HG03175 (cell line): ENCODE measurements around the gene MTFMT.

ENCODE experiments used
- ATAC-seq: cut with Tn5 transposase; IDR thresholded peaks from one replicate; pipeline ENCODE4 v1.9.1; 2021; ENCODE audit warnings: mild to moderate bottlenecking, moderate library complexity; ENCODE audit not compliant: unreplicated experiment

Gene MTFMT

GRCh38 chr15:64989416-64990167 lies 39.8 kb downstream of the MTFMT start, which contains the start of gene SPG21:
Gene SPG21, minus strand, starts transcription at chr15:64989914. Its CDS starts 6,345 bp downstream, at chr15:64983569.
- peak; percentile 95 for ATAC-seq

- ATAC-seq = no peak
Observed at GRCh38 chr15:64987136-64987535, 42.3 kb downstream of the MTFMT start.

GRCh38 chr15:64985366-64986033 lies 43.9 kb downstream of the MTFMT start:
- no peak for ATAC-seq

GRCh38 chr15:64982472-64982871 lies 47.0 kb downstream of the MTFMT start:
- no peak for ATAC-seq

- ATAC-seq = no peak
Observed at GRCh38 chr15:64981812-64982431, 47.5 kb downstream of the MTFMT start.

GRCh38 chr15:64979252-64979710 lies 50.2 kb downstream of the MTFMT start:
- ATAC-seq = no peak

GRCh38 chr15:64975390-64975789 lies 54.0 kb downstream of the MTFMT start:
- ATAC-seq = no peak

GRCh38 chr15:64970698-64971097 lies 58.7 kb downstream of the MTFMT start:
- ATAC-seq = no peak

- ATAC-seq = no peak
Observed at GRCh38 chr15:64969401-64969800, 60.0 kb downstream of the MTFMT start.

- no peak for ATAC-seq
Observed at GRCh38 chr15:64961013-64961412, 68.4 kb downstream of the MTFMT start.

GRCh38 chr15:64960153-64960552 lies 69.3 kb downstream of the MTFMT start:
- ATAC-seq = no peak

GRCh38 chr15:64959128-64959527 lies 70.3 kb downstream of the MTFMT start:
- ATAC-seq = no peak

- no peak for ATAC-seq
Observed at GRCh38 chr15:64954395-64954794, 75.0 kb downstream of the MTFMT start.

GRCh38 chr15:64951777-64952418 lies 77.5 kb downstream of the MTFMT start:
- ATAC-seq = no peak
